Islet precursor cell (in vitro differentiated cells): ENCODE data around the gene ATXN2L.
"Not testable (repeated sequence)": the region's sequence is repeated elsewhere in the genome, so short reads cannot be mapped to it uniquely, and the experiment has no call there.

Experiments
- DNase-seq: peaks from one replicate; pipeline ENCODE4 v3.0.0-alpha.2; 2018

ATXN2L gene, protein sequence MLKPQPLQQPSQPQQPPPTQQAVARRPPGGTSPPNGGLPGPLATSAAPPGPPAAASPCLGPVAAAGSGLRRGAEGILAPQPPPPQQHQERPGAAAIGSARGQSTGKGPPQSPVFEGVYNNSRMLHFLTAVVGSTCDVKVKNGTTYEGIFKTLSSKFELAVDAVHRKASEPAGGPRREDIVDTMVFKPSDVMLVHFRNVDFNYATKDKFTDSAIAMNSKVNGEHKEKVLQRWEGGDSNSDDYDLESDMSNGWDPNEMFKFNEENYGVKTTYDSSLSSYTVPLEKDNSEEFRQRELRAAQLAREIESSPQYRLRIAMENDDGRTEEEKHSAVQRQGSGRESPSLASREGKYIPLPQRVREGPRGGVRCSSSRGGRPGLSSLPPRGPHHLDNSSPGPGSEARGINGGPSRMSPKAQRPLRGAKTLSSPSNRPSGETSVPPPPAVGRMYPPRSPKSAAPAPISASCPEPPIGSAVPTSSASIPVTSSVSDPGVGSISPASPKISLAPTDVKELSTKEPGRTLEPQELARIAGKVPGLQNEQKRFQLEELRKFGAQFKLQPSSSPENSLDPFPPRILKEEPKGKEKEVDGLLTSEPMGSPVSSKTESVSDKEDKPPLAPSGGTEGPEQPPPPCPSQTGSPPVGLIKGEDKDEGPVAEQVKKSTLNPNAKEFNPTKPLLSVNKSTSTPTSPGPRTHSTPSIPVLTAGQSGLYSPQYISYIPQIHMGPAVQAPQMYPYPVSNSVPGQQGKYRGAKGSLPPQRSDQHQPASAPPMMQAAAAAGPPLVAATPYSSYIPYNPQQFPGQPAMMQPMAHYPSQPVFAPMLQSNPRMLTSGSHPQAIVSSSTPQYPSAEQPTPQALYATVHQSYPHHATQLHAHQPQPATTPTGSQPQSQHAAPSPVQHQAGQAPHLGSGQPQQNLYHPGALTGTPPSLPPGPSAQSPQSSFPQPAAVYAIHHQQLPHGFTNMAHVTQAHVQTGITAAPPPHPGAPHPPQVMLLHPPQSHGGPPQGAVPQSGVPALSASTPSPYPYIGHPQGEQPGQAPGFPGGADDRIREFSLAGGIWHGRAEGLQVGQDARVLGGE

DNA sequence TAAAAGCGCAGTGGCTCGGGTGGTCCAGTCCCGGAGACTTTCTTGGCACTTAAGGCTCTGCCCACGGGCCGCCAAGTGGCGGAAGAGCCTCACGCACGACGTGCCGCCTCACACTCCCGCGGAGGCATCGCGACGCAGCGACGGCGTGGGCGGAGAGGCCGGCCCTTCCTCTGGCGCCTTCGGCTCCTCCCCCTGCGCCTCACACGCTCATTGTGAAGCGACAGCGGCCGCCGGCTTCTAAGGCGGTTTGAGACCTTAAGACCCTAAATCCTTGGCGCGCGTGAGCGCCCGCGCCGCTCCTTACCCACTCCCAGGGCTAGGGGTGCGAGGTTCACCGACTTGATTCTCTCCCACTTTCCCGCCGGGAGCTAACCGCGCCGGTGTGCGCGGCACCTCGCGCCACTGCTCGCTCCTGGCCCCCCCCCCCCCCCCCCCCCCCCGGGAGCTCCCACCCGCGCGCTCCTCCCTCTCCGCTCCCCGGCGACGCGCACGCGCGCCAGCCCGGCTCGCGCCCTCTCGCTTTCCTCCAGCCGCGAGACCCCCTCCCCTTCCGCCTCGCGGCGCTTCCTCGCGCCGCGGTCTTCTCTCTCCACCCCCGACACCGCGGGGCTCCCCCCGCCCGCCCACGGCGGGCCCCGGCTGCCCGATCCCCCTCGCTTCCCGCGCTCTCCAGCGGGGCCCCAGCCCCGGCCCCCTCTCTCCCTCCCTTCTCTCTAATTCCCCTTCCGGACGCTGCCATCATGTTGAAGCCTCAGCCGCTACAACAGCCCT lies at the start of gene ATXN2L:
TSS of gene ATXN2L (plus strand) at position 480 of the 771 bp plus-strand sequence. CDS start at position 741, 261 bp downstream.
- DNase-seq, result peak; percentile 95

DNA sequence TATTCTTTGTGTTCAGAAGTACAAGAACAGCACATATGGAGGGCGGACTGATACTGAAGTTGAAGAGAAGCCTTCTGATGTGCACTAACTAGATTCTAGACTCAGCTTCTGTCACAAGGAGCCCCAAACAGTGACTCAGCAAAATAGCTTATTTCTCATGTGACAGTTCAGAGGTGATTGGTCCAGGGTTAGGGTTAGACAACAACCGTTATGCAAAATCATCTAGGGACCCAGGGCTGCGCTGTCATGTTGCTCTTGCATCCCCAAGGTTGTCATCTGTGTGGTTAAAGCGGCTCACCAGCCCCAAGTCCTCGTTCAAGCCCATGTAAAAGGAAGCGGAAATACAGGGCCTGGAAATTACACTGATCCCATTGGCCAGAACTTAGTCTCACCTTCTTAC lies 41.1 kb upstream of the ATXN2L start:
- not testable (repeated sequence) for DNase-seq

DNA sequence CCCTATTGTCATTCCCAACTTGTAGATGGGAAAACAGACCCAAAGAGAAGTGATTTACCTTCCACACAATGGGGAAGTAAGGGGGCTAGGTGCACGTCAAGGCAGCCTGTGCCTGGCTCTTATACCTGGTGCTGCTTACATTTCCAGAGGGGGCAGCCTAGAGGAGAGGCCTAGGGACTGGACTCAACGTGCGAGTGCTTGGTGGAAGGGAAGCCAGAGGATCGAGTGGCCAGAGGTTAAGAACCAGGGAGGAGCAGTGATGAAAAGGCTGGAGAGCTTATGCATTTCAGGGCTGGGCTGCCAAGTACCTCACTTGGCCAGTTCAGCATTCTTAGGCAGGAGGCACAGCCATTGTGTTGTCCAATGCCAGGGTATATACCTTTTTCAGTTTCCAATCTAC lies 40.4 kb upstream of the ATXN2L start:
- DNase-seq, result not testable (repeated sequence)

DNA sequence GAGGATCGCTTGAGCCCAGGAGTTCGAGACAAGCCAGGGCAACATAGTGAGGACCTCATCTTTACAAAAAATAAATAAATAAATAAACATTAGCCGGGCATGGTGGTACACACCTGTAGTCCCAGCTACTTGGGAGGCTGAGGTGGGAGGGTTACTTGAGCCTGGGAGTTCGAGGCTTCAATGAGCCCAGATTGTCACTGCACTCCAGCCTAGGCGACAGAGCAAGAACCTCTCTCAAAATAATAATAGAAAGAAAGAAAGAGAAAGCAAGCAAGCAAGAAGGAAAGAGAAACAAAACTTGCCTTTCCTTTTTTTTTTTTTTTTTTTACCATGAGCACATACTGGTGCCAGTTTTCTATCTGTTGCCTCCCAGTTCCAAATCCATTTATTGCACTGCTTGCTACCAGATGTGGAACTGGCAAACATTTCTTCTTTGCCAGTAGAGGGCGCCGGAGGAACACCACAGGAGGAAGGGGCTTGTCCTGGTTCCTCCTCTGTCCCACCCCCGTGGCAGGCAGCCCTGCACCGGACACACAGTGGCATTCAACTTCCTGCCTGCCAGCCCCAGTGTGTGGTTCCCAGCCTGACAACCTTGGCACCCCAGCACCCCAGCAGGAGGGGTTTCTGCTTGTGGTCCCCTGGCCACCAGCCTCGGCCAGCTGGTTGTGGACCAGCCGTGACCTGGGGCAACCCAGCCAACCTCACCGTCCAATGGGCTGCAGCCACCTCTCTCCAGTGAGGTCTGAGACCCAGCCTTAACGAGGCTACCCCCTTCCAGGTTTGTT lies 20.4 kb upstream of the ATXN2L start:
- not testable (repeated sequence) for DNase-seq

DNA sequence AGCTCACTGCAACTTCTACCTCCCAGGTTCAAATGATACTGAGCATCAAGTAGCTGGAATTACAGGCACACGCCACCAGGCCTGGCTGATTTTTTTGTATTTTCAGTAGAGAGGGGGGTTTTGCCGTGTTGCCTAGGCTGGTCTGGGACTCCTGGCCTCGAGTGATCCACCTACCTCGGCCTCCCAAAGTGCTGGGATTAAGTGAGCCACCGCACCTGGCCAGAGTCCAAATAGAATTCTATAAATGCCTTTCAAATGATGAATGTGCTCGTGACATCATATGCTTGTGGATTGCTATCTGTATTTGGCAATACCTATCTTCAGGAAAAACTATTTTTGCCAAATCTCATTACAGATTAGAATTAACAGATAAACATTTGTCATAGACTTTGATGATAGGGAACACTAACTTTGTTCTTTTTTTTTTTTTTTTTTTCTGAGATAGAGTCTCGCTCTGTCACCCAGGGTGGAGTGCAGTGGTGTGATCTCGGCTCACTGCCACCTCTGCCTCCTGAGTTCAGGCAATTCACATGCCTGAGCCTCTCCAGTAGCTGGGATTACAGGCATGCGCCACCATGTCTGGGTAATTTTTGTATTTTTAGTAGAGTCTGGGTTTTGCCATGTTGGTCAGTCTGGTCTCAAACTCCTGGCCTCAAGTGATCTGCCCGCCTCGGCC lies 15.2 kb upstream of the ATXN2L start:
- DNase-seq, result not testable (repeated sequence)

DNA sequence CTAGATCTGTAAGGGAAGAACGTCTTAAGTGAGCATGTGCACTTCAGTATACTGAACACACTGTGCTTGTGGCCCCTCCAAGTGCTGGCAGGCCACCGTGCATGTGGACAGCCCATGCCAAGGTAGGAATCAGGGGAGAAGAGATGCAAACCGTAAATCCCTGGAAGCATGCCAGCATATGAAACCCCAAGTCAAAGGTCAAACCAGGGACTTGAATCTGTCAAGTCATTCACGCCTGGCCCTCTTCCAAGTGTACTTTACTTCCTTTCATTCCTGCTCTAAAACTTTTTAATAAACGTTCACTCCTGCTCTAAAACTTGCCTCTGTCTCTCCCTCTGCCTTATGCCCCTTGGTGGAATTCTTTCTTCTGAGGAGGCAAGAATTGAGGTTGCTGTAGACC lies 2.8 kb upstream of the ATXN2L start:
- no peak for DNase-seq

DNA sequence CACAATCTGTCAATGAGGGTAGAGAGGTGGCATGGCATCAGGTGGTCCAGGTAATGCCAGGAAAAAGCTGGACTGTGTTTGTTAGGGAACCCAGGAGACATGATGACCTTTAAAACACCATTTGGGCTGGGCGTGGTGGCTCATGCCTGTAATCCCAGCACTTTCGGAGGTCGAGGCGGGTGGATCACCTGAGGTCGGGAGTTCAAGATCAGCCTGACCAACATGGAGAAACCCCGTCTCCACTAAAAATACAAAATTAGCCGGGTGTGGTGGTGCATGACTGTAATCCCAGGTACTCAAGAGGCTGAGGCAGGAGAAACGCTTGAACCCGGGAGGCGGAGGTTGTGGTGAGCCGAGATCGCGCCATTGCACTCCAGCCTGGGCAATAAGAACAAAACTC lies 2.3 kb upstream of the ATXN2L start:
- not testable (repeated sequence) for DNase-seq

DNA sequence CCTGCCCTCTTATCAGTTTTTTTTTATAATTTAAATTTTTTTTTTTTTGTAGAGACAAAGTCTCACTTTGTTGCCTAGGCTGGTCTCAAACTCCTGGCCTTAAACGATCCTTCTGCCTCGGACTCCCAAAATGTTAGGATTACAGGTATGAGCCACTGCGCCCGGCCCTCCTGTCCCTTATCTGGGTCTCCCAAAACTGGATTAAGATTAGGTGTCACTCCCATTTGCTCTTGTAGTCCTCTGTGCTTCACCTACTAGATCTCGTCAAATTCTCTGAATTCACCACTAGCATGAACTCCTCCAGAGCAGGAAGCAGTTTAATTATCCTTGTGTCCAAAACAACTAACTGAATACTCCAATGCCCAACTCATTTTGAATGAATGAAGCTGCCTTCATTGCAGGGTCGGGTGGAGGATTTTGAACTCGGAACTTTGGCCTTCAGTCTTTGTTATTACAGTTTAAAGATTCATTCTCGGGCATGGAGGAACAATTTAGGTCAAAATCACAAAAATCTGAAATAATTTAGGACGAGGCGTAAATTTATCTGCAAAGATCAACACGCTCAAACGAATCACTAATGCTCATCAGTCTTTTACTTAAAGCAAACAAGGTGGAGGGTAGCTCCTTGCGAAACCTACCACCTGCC lies 802 bp upstream of the ATXN2L start:
- no peak for DNase-seq

DNA sequence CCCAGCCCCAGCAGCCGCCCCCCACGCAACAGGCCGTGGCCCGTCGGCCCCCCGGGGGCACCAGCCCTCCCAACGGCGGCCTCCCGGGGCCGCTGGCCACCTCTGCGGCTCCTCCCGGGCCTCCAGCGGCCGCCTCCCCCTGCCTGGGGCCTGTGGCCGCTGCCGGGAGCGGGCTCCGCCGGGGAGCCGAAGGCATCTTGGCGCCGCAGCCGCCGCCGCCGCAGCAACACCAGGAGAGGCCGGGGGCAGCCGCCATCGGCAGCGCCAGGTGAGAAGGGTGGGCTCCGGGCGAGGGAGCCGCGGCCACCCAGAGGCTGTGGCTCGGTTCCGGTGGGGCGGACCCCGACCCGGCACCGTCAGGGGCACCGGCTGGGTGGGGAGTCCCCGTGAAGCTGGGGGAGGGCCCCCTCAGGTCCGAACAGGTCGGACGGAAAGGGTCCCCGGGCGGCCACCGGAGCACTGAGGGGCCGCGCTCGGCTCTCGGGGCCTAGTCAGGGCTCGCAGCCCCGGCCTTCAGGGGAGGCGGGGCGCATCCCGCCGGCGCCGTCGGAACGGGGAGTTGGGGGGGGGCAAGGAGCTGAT lies 583 bp downstream of the ATXN2L start:
- DNase-seq, result no peak

DNA sequence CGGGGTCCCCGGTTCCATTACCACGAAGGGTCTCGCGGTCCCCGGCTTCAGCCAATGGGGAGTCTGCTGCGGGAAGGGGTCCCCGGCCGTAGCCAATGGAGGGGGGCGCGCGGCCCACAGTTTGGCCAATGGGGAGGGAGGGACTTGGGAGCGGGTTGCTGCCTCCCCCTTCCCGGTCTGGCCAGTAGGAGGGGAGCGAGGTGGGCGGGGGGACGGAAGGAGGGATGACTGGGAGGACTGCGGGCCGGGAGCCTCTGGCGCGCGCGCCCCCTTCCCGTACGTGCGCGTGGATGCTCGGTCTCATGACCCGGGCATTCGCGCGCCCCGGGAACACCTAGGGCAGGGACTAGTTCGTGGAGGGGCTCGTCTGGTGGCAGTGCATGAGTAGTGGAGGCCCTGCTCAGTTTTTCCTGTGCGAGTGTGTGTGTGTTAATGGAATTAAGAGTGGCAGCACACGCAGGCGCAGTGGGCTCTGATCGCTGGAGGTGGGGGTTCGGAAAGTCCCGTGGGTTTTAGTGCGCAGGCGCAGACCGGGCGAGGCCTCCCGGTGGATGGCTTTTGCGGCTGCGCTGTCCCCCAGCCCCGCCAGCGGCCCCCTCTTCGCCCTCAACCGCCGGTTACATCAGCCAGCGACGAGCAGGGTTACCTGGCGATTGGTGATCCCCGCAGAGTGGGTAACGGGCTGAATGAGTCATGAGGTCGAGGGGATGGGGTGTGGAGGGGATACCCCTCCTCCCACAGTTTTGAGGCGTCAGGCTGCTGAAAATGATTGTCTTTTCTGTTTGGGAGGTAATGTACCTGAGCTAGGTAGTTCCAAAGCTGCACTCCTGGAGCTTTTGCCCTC lies 1.3 kb downstream of the ATXN2L start:
- DNase-seq, result peak; percentile 99

DNA sequence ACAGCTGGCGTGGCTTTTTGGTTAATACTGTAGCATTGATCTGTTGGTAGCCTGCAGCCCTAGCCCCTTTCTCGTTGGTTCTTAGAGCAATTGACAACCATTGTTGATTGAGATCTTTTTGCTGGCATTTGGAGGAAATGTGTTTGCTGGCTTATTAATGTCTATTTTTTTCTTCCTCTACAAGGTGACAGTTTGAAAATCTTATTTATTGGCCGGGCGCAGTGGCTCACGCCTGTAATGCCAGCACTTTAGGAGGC lies 1.8 kb downstream of the ATXN2L start:
- DNase-seq, result no peak

DNA sequence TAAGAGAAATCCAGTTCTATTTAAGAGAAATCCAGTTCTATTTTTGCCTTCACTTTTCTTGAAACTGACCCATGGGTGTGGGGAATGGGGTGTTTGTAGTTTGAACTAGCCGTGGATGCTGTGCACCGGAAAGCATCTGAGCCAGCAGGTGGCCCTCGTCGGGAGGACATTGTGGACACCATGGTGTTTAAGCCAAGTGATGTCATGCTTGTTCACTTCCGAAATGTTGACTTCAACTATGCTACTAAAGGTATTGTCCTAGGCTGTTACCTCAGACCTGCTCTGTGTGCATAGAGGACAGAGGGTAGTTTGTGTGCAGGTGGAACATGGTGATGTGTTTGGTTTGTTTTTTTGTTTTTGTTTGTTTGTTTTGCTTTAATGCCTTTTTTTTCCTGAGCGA lies 3.3 kb downstream of the ATXN2L start:
- DNase-seq, result no peak

DNA sequence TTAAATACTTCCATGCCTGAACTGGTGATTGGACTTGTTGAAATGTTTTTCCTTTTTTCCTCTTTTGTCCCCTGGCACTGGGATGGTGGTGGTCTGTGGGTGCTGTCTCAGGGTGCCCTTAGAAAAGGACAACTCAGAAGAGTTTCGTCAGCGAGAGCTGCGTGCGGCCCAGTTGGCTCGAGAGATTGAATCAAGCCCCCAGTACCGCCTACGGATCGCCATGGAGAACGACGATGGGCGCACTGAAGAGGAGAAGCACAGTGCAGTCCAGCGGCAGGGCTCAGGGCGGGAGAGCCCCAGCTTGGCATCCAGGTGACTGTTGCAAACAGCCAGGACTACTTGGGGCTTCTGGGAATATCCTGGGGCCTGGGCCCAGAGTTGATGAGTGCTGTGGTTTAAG lies 6.9 kb downstream of the ATXN2L start:
- no peak for DNase-seq

DNA sequence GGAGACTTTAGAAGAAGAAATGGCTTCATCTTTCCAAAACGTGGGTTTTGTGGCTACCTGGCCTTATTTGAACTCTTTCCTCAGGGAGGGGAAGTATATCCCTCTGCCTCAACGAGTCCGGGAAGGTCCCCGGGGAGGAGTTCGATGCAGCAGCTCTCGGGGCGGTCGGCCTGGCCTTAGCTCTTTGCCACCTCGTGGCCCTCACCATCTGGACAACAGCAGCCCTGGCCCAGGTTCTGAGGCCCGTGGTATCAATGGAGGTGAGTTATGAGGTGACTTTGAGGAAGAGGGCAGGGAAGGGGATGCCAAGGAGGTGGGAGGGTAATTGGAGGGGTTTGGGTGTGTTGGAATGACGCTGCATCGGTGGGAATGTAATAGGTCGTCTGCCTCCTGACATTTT lies 7.7 kb downstream of the ATXN2L start:
- DNase-seq, result no peak

DNA sequence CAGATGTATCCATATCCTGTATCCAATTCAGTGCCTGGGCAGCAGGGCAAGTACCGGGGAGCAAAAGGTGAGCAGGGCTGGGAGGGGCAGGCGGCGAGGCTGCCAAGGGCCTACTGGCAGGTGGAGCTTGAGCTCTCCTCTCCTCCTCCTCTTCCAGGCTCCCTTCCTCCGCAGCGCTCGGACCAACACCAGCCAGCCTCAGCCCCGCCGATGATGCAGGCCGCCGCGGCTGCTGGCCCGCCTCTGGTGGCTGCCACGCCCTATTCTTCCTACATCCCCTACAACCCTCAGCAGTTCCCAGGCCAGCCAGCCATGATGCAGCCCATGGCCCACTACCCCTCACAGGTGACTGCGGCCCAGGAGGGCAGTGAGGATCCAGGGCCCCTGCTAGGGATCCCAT lies 11.6 kb downstream of the ATXN2L start:
- no peak for DNase-seq

DNA sequence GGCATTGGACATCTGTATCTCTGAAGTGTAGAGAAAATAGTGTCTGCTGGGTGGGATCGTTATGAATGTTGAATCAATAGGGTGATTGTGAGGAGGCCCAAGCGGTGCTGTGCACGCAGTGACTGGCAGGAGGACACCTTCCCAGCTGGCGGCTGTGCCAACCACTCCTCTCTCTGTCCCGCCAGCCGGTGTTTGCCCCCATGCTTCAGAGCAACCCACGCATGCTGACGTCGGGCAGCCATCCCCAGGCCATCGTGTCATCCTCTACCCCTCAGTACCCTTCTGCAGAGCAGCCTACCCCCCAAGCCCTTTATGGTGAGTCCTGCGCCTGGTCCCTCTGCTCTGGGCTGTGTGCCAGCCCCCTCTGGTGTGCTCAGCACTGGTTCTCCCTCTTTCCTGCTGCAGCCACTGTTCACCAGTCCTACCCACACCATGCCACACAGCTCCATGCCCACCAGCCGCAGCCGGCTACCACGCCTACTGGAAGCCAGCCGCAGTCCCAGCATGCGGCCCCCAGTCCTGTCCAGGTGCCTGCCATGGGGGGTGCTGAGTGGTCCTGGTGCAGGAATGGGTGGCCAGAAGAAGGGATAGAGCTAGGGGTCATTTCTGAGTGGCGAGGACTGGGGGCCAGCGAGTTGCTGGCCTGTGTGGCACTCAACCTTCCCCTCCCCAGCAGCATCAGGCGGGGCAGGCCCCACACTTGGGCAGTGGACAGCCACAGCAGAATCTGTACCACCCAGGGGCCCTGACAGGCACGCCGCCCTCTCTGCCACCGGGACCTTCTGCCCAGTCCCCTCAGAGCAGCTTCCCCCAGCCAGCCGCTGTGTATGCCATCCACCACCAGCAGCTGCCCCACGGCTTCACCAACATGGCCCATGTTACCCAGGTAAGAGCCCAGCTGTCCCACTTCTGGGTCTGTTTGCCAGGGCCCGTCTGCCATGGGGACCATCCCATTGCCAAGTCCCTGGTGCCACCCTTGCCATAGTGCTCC lies 12.4 kb downstream of the ATXN2L start:
- no peak for DNase-seq

DNA sequence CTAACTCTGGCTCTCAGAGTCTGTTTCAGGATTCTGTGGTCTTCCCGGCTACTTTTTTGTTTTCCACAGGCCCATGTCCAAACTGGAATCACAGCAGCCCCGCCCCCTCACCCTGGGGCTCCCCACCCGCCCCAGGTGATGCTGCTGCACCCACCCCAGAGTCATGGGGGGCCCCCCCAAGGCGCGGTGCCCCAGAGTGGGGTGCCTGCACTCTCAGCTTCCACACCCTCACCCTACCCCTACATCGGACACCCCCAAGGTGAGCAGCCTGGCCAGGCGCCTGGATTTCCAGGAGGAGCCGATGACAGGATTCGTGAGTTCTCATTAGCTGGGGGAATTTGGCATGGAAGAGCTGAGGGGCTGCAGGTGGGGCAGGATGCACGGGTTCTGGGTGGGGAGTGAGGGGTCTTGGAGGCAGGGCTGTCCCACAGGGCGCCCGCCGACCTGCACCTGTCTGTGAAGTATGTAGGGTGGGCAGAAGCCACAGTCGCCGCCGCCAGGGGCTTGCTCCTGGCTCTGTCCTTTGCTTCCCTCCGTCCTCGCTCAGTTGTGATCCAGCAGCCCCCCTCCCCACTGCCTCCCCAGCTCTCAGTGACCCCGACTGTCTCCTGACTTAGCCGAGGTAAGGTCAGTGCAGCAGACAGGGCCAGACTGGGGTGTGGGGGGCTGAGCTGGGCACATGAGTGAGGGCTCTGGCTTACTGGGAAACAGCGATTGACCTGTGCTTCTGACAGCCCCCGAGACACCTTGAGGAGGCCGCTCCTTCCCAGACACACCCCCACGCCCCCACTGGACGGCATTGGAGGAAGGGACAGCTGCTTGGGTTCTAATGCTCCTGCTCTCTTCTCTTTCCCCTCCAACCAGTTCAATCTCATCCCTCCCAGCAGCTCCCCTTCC lies 13.3 kb downstream of the ATXN2L start:
- no peak for DNase-seq

DNA sequence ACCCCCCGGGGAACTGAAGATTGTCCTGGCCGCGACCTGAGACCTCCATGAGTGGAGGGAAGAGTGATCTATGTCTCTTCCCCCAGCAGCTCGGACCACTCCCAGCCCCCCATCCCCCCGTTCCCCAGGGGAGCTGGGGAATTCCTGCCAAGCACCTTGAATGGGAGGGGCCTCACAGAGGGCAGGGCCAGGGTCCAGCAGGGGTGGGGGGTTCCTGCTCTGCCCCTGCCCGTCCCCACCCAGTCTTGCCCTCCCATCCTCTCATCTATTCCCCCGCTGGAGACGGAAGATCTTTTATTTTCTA lies 13.9 kb downstream of the ATXN2L start:
- DNase-seq, result no peak
